ENCODE results near the gene TMEM52. TPM values are rescaled to one million over a fixed set of nuclear protein-coding genes. Genes with fewer than 3 reads are reported as not detected.

The TMEM52 gene
- total RNA-seq, 1 experiment from 2014 or later = 9.6 TPM

DNA sequence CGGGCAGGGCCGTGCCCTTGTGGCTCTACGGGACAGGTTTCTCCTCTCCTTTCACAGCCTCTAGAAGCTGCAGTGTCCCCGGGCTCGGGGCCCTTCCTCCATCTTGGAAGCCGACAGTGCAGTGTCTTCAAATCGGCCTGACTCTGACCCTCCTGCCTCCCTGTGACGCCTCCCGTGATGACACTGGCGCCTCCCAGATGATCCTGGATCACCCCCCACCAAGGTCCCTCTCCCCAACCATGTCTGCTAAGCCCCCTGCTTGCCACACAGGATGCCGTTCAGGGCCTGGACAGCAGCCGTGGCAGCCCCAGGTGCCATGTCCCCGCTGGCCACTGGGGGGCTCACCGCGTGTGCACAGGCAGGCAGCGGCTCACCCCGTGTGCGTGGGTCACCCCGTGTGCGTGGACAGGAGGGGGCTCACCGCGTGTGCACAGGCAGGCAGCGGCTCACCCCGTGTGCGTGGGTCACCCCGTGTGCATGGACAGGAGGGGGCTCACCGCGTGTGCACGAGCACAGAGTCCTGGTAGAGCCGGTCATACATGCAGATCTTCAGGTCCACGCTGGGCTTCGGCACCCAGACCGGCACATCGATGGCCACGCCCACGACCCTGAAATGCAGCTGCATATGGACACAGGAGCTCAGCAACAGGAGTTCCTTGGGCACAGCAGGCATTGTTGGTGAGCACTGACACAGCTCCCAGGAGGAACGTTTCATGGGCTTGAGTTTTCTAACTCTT, 24.9 kb upstream of the TMEM52 start:
- Histone ChIP-seq H2BK15ac (ENCODE audit: low read depth, low read length) (no peak overlapping the region), H4K20me1 (ENCODE audit: control insufficient read depth, insufficient read depth, insufficient read length) (peaks cover 3% of the 10 kb centered on the region), H2BK120ac (ENCODE audit: low read depth, low read length, poor library complexity, severe bottlenecking) (no peak overlapping the region), H2BK20ac (ENCODE audit: low read depth, low read length, poor library complexity, severe bottlenecking) (no peak overlapping the region), H3K23ac (ENCODE audit: insufficient read length, low read depth, low read length) (no peak overlapping the region), H3K27me3 (ENCODE audit: insufficient read depth, low read length) (no peaks in the 10 kb centered on the region), H2BK12ac (ENCODE audit: insufficient read length, low read depth, low read length) (no peak overlapping the region), H3K4me1 (ENCODE audit: insufficient read depth, low read length) (no peaks in the 10 kb centered on the region), H4K5ac (ENCODE audit: insufficient read length, low read depth, low read length) (no peak overlapping the region), H3K4me2 (ENCODE audit: insufficient read depth, insufficient read length, low read length) (peak overlapping the region; percentile 15), H3T11ph (ENCODE audit: low read length) (no peak overlapping the region), H3K18ac (ENCODE audit: insufficient read length, low read depth, low read length) (no peak overlapping the region), H4K91ac (ENCODE audit: insufficient read length, low read depth, low read length) (no peak overlapping the region), H2AFZ (ENCODE audit: low read length) (no peak overlapping the region), H3K4ac (ENCODE audit: low read depth, low read length) (no peak overlapping the region), H2BK5ac (ENCODE audit: insufficient read length, low read length) (no peak overlapping the region), H3K56ac (ENCODE audit: insufficient read length, low read depth, low read length) (no peak overlapping the region), H3K79me2 (ENCODE audit: insufficient read depth, low read length) (no peaks in the 10 kb centered on the region), H3K27ac (ENCODE audit: insufficient read length, low read depth, low read length) (no peak overlapping the region), H2AK5ac (ENCODE audit: insufficient read length, low read length) (no peak overlapping the region), H3K9ac (ENCODE audit: extremely low read depth, insufficient read length, low read length) (no peak overlapping the region), H3K23me2 (ENCODE audit: insufficient read length, low read depth, low read length, poor library complexity, severe bottlenecking) (no peaks in the 10 kb centered on the region), H3K9me3 (ENCODE audit: control insufficient read depth, low read depth, low read length) (no peaks in the 10 kb centered on the region), H3K79me1 (ENCODE audit: insufficient read depth, low read depth, low read length, poor library complexity, severe bottlenecking) (no peaks in the 10 kb centered on the region), H4K8ac (replicated peaks; ENCODE audit: insufficient read length, low read depth, low read length) (no peak overlapping the region), H3K14ac (ENCODE audit: insufficient read depth, low read length) (no peak overlapping the region)
- no CpG with 5 or more reads among the region's 37 CpGs for WGBS (ENCODE audit: extremely low coverage, insufficient read length, low lambda C conversion rate)
- H3K27me3 Mint-ChIP-seq (ENCODE audit: low read depth) = peaks cover 2% of the 10 kb centered on the region
- H3K4me1 Mint-ChIP-seq = peaks cover 4 to 6% of the 10 kb centered on the region in 2 experiments; a peak in 3 of 4 replicates
- H3K4me3 Mint-ChIP-seq = peak overlapping the region; percentile 21 to 50; a peak in 1 of 5 replicates
- H3K36me3 Mint-ChIP-seq (ENCODE audit: insufficient read depth in 1 of 3, low read depth in 3 of 3) = no peaks in the 10 kb centered on the region
- TF ChIP-seq, protein P1, sequence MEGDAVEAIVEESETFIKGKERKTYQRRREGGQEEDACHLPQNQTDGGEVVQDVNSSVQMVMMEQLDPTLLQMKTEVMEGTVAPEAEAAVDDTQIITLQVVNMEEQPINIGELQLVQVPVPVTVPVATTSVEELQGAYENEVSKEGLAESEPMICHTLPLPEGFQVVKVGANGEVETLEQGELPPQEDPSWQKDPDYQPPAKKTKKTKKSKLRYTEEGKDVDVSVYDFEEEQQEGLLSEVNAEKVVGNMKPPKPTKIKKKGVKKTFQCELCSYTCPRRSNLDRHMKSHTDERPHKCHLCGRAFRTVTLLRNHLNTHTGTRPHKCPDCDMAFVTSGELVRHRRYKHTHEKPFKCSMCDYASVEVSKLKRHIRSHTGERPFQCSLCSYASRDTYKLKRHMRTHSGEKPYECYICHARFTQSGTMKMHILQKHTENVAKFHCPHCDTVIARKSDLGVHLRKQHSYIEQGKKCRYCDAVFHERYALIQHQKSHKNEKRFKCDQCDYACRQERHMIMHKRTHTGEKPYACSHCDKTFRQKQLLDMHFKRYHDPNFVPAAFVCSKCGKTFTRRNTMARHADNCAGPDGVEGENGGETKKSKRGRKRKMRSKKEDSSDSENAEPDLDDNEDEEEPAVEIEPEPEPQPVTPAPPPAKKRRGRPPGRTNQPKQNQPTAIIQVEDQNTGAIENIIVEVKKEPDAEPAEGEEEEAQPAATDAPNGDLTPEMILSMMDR (conservative IDR thresholded peaks at IDR 0.05) = peak; percentile 96
- DNase-seq = peak; percentile 83
- peak overlapping the region in 1 of 3 experiments; percentile 44; a peak in 1 of 7 replicates for H3K27ac Mint-ChIP-seq
- H3K9me3 Mint-ChIP-seq = peaks cover 0 to 2% of the 10 kb centered on the region in 2 experiments; a peak in 1 of 5 replicates

All from H9 (cell line).